Endothelial cell of umbilical vein (primary cell): Measurements from ENCODE around the gene TFF1. TPM values are rescaled to one million over a fixed set of nuclear protein-coding genes. Genes with fewer than 3 reads are reported as not detected.

ENCODE experiments used
- BruUV-seq: library from RNA; stranded (reverse); fragments of 400-500 nt; replicated peaks from 2 replicates; lab custom pipeline; 2021; lab: Mats Ljungman, UMichigan
- CTCF ChIA-PET: fragments of 300-600, 350-600 bp; sonication (Branson Sonifier 250); formaldehyde crosslinking; loops from one replicate; lab custom pipeline; 2021; ENCODE audit warnings: antibody characterized with exemption, inconsistent platforms; lab: Charles Lee
- POLR2A ChIA-PET: fragments of 300-600, 350-600 bp; sonication (Branson Sonifier 250); formaldehyde crosslinking; loops from one replicate; lab custom pipeline; 2021; ENCODE audit warnings: antibody characterized with exemption, inconsistent platforms; lab: Charles Lee
- DNase-seq: peaks from one replicate; pipeline ENCODE4 v3.0.0-alpha.2; 2011; ENCODE audit warnings: low read depth, low spot score
- FAIRE-seq: peaks from 2 replicates; lab custom pipeline; 2011; peaks lifted over from hg19 to GRCh38; lab: Jason Lieb, UNC
- H2AFZ ChIP-seq: 2 replicates; pipeline ENCODE4 v1.6.0; 2012; ENCODE audit warnings: low read depth, low read length, control low read depth, inconsistent platforms
- H3K27ac ChIP-seq: 2 replicates; pipeline ENCODE4 v1.5.1; 2011; ENCODE audit warnings: low read depth, mild to moderate bottlenecking, control low read depth, low read length, moderate library complexity; ENCODE audit not compliant: insufficient read depth
- H3K27me3 ChIP-seq, 2 experiments: 2 replicates each; pipeline versions ENCODE4 v1.6.0 to v1.6.1; 2011; ENCODE audit warnings: low read length in 2 of 2, mixed read lengths in 1 of 2; ENCODE audit not compliant: control insufficient read depth in 2 of 2, insufficient read depth in 2 of 2
- H3K36me3 ChIP-seq, 2 experiments: 2 replicates in 1 of 2; 3 replicates in 1 of 2; pipeline ENCODE4 v1.5.1; 2011; ENCODE audit warnings: low read length in 2 of 2, mild to moderate bottlenecking in 1 of 2, moderate library complexity in 1 of 2; ENCODE audit not compliant: control insufficient read depth in 2 of 2, insufficient read depth in 2 of 2; ENCODE audit errors: extremely low read depth in 1 of 2
- H3K4me1 ChIP-seq: 3 replicates; pipeline ENCODE4 v1.5.1; 2011; ENCODE audit warnings: mild to moderate bottlenecking, low read length; ENCODE audit not compliant: control insufficient read depth, insufficient read depth; ENCODE audit errors: extremely low read depth
- H3K4me2 ChIP-seq: 2 replicates; pipeline ENCODE4 v1.6.1; 2011; ENCODE audit warnings: low read length, control low read depth, mixed read lengths; ENCODE audit not compliant: insufficient read depth
- H3K4me3 ChIP-seq, 3 experiments: fragments of 200-600 bp in 1 of 3; sonication (generic), shearing (Covaris generic) in 1 of 3; replicated peaks in 1 of 3; 2 replicates each; pipeline ENCODE4 v1.5.1; 2011 to 2016; ENCODE audit warnings: control low read depth in 3 of 3, low read length in 3 of 3, mild to moderate bottlenecking in 2 of 3, inconsistent platforms in 1 of 3, low read depth in 1 of 3, moderate library complexity in 1 of 3; ENCODE audit not compliant: insufficient read depth in 1 of 3
- H3K79me2 ChIP-seq: 2 replicates; pipeline ENCODE4 v1.6.0; 2012; ENCODE audit warnings: low read length, inconsistent platforms; ENCODE audit not compliant: control insufficient read depth, insufficient read depth
- H3K9ac ChIP-seq: replicated peaks from 2 replicates; pipeline ENCODE3; 2011; ENCODE audit warnings: low read length, control low read depth; ENCODE audit not compliant: insufficient read depth; ENCODE audit errors: extremely low read depth
- H3K9me1 ChIP-seq: replicated peaks from 3 replicates; pipeline ENCODE4 v1.6.0; 2011; ENCODE audit warnings: mild to moderate bottlenecking, low read length; ENCODE audit not compliant: control insufficient read depth, insufficient read depth; ENCODE audit errors: extremely low read depth
- H3K9me3 ChIP-seq: replicated peaks from 2 replicates; pipeline ENCODE4 v1.5.1; 2012; ENCODE audit warnings: low read length, inconsistent platforms; ENCODE audit not compliant: control insufficient read depth, insufficient read depth
- H4K20me1 ChIP-seq: replicated peaks from 2 replicates; pipeline ENCODE3; 2011; ENCODE audit warnings: mild to moderate bottlenecking, low read length; ENCODE audit not compliant: control insufficient read depth, insufficient read depth; ENCODE audit errors: extremely low read depth
- CTCF ChIP-seq, 2 donors: IDR thresholded peaks; 1 replicate in 1 of 2; 2 replicates in 1 of 2; pipeline ENCODE4 v1.5.1; 2011; ENCODE audit warnings: low read length in 2 of 2, mild to moderate bottlenecking in 2 of 2, moderate library complexity in 2 of 2, control low read depth in 1 of 2, inconsistent platforms in 1 of 2, low read depth in 1 of 2; ENCODE audit not compliant: insufficient read depth in 1 of 2; ENCODE audit errors: extremely low read depth in 1 of 2
- EZH2 ChIP-seq: IDR thresholded peaks from 2 replicates; pipeline ENCODE4 v1.6.1; 2012; ENCODE audit warnings: borderline replicate concordance, low read depth, mild to moderate bottlenecking, moderate library complexity, low read length, inconsistent platforms; ENCODE audit not compliant: severe bottlenecking
- FOS ChIP-seq: IDR thresholded peaks from 2 replicates; pipeline ENCODE4 v1.6.1; 2011; ENCODE audit warnings: mild to moderate bottlenecking, low read length, moderate library complexity, borderline replicate concordance; ENCODE audit not compliant: insufficient read depth
- GATA2 ChIP-seq: IDR thresholded peaks from 2 replicates; pipeline ENCODE4 v1.7.0; 2011; ENCODE audit warnings: low read depth, mild to moderate bottlenecking, moderate library complexity, mixed read lengths, low read length; ENCODE audit not compliant: insufficient read length, insufficient read depth
- JUN ChIP-seq: IDR thresholded peaks from 2 replicates; pipeline ENCODE4 v1.6.1; 2011; ENCODE audit warnings: borderline replicate concordance, low read depth; ENCODE audit not compliant: insufficient read length, insufficient read depth
- MAX ChIP-seq: IDR thresholded peaks from 2 replicates; pipeline ENCODE4 v1.6.1; 2011; ENCODE audit not compliant: insufficient read depth, insufficient read length
- MYC ChIP-seq: IDR thresholded peaks from one replicate; pipeline ENCODE4 v1.6.1; 2011; ENCODE audit warnings: mild to moderate bottlenecking, low read depth, low read length
- POLR2A ChIP-seq: IDR thresholded peaks from 2 replicates; pipeline ENCODE4 v1.6.1; 2012; ENCODE audit warnings: low read depth, mild to moderate bottlenecking, control low read depth, low read length
- POLR2AphosphoS5 ChIP-seq: IDR thresholded peaks from 2 replicates; pipeline ENCODE4 v1.6.1; 2012; ENCODE audit warnings: low read depth, mild to moderate bottlenecking, control low read depth, low read length, moderate library complexity; ENCODE audit not compliant: insufficient read depth
- dilution Hi-C: fragments of 300-500 bp; cut with MboI; formaldehyde crosslinking; loops from one replicate; pipeline ENCODE4 v1.15.0; 2019; ENCODE audit warnings: low sequenced_read_pairs; ENCODE audit not compliant: extremely low pct_ligation_motif_present
- intact Hi-C: fragments of 100-400 bp; cut with micrococcal nuclease; formaldehyde crosslinking; loops from one replicate; pipeline ENCODE4 v1.10.0; 2022
- polyA plus RNA-seq, 4 experiments: library from polyadenylated mRNA; depleted of rRNA in 3 of 4; stranded (reverse) in 3 of 4; unstranded in 1 of 4; fragments of >200 nt; gene quantifications; 2 replicates each; pipeline versions ENCODE4 v1.2.1 to v1.2.3, GENCODE V29; 2011 to 2012; ENCODE audit warnings: missing spikeins in 1 of 4
- total RNA-seq: library from RNA; stranded (reverse); gene quantifications from 2 replicates; pipeline ENCODE4 v1.2.3, GENCODE V29; 2021

TFF1 gene
- total and polyA plus RNA-seq, 2 donors (not counting 3 experiments of a cell fraction or from before 2014, with no cell fraction given): not detected

GRCh38 chr21:42406201-42406621, 39.9 kb upstream of the TFF1 start:
- Histone ChIP-seq H3K36me3 (no peaks in the 10 kb centered on the region), H3K27me3 (peaks cover 0 to 8% of the 10 kb centered on the region in 2 experiments), H3K4me1 (no peaks in the 10 kb centered on the region), H3K9me1 (no peaks in the 10 kb centered on the region), H3K4me2 (no peak overlapping the region), H3K9me3 (no peaks in the 10 kb centered on the region), H3K9ac (no peak overlapping the region), H3K27ac (no peak overlapping the region), H4K20me1 (no peaks in the 10 kb centered on the region), H3K79me2 (no peaks in the 10 kb centered on the region), H3K4me3 (no peak overlapping the region), H2AFZ (no peak overlapping the region)
- dilution Hi-C loops (no loop called here), intact Hi-C loops (no loop called here)
- POLR2A ChIA-PET: no interaction called here
- FAIRE-seq (no peak), DNase-seq (no peak)
- TF ChIP-seq POLR2AphosphoS5: no peak
- no peak for TF ChIP-seq MAX
- TF ChIP-seq GATA2: no peak
- TF ChIP-seq MYC: no peak
- TF ChIP-seq FOS: no peak
- no peak for TF ChIP-seq CTCF (IDR thresholded peaks at IDR 0.05; ENCODE audit: extremely low read depth in 1 of 2, insufficient read depth in 1 of 2, low read depth in 1 of 2, low read length in 2 of 2)
- no peak for TF ChIP-seq POLR2A
- TF ChIP-seq EZH2: no peak
- TF ChIP-seq JUN: no peak
- BruUV-seq: no TSS peak
- CTCF ChIA-PET: no interaction called here
